Activated B cell treated with CpG ODN at 0.5 μM for 24 hours (primary cell): ENCODE measurements around the gene TMCO5A. TPM values are rescaled to one million over a fixed set of nuclear protein-coding genes. Genes with fewer than 3 reads are reported as not detected.
"Not testable (repeated sequence)": the region's sequence is repeated elsewhere in the genome, so short reads cannot be mapped to it uniquely, and the experiment has no call there.

Source experiments
- ATAC-seq: fragments of 200-7000 bp; cut with Tn5 transposase; one replicate; pipeline ENCODE4 v1.10.0; 2021; ENCODE audit warnings: low read depth, mild to moderate bottlenecking, moderate library complexity
- CTCF ChIA-PET: fragments of 350-600 bp; sonication (Branson Sonifier 250); formaldehyde crosslinking; loops from one replicate; lab custom pipeline; 2021; ENCODE audit warnings: antibody characterized with exemption; lab: Charles Lee
- POLR2A ChIA-PET: fragments of 350-600 bp; sonication (Branson Sonifier 250); formaldehyde crosslinking; loops from one replicate; lab custom pipeline; 2021; ENCODE audit warnings: antibody characterized with exemption; lab: Charles Lee
- DNase-seq: peaks from one replicate; pipeline ENCODE4 v3.0.0; 2022
- H3K27ac Mint-ChIP-seq: one replicate; pipeline ENCODE4 v1.8.0; 2020; ENCODE audit warnings: mixed read lengths
- H3K27me3 Mint-ChIP-seq: one replicate; pipeline ENCODE4 v1.8.0; 2021; ENCODE audit warnings: mixed read lengths
- H3K36me3 Mint-ChIP-seq: one replicate; pipeline ENCODE4 v1.8.0; 2021; ENCODE audit warnings: low read depth, mixed read lengths
- H3K4me1 Mint-ChIP-seq: one replicate; pipeline ENCODE4 v1.8.0; 2021; ENCODE audit warnings: mixed read lengths
- H3K4me3 Mint-ChIP-seq: one replicate; pipeline ENCODE4 v1.8.0; 2020; ENCODE audit warnings: mild to moderate bottlenecking, mixed read lengths
- H3K9me3 Mint-ChIP-seq: one replicate; pipeline ENCODE4 v1.8.0; 2020; ENCODE audit warnings: mixed read lengths
- CTCF ChIP-seq: fragments of 200-600 bp; IDR thresholded peaks from one replicate; pipeline ENCODE4 v1.8.0; 2022; ENCODE audit warnings: antibody characterized with exemption, mild to moderate bottlenecking
- intact Hi-C: fragments of 100-400 bp; cut with micrococcal nuclease; formaldehyde crosslinking; loops from one replicate; pipeline ENCODE4 v1.15.1; 2024
- total RNA-seq: library from RNA; stranded (reverse); gene quantifications from 2 replicates; pipeline ENCODE4 v1.2.3, GENCODE V29; 2022

TMCO5A gene
- total RNA-seq, 1 donor from 2014 or later: not detected

- Mint-ChIP-seq H3K36me3 (no peaks in the 10 kb centered on the region), H3K9me3 (no peaks in the 10 kb centered on the region), H3K27ac (no peak overlapping the region), H3K27me3 (peaks cover 3% of the 10 kb centered on the region), H3K4me1 (no peaks in the 10 kb centered on the region), H3K4me3 (no peak overlapping the region)
- intact Hi-C loops: no loop called here
- no peak for DNase-seq
- no peak for TF ChIP-seq CTCF
- POLR2A ChIA-PET: no interaction called here
- no peak for ATAC-seq
- CTCF ChIA-PET: no interaction called here
Measured at GRCh38 chr15:37932549-37932948, 1.9 kb upstream of the TMCO5A start.

- CTCF ChIA-PET: no interaction called here
- H3K4me1 Mint-ChIP-seq: no peaks in the 10 kb centered on the region
- intact Hi-C loops: no loop called here
- no peak for ATAC-seq
- DNase-seq: no peak
- no peak overlapping the region for H3K27ac Mint-ChIP-seq
- no peaks in the 10 kb centered on the region for H3K9me3 Mint-ChIP-seq
- no peak overlapping the region for H3K4me3 Mint-ChIP-seq
- no peak for TF ChIP-seq CTCF
- H3K36me3 Mint-ChIP-seq: no peaks in the 10 kb centered on the region
- POLR2A ChIA-PET: no interaction called here
- H3K27me3 Mint-ChIP-seq: peaks cover 3% of the 10 kb centered on the region
Measured at GRCh38 chr15:37933666-37934065, 774 bp upstream of the TMCO5A start.

DNA sequence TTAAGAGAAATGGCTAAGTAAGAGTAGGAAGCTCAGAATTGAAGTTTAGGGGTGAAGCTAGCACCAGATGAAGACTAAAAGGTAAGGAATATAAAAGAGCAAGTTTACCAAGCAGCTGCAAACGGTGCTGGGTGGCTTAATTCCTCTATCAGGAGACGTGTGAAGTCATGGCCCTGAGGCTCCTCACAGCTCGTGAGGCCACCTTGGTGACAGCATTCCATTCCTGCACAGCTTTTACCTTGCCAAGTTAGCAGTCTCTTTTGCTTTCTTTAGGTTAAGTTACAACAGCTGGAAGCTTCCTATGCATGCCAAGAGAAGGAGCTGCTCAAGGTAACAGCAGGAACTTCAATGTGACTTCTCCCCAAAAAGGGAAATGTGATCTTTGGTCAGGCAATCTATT, 6.4 kb downstream of the TMCO5A start:
- ChIA-PET POLR2A (no interaction called here), CTCF (no interaction called here)
- DNase-seq (no peak), ATAC-seq (no peak)
- intact Hi-C loops: no loop called here
- no peak overlapping the region for H3K27ac Mint-ChIP-seq
- no peaks in the 10 kb centered on the region for H3K4me1 Mint-ChIP-seq
- H3K9me3 Mint-ChIP-seq: peaks cover 3% of the 10 kb centered on the region
- no peaks in the 10 kb centered on the region for H3K36me3 Mint-ChIP-seq
- TF ChIP-seq CTCF: no peak
- peaks cover 3% of the 10 kb centered on the region for H3K27me3 Mint-ChIP-seq
- no peak overlapping the region for H3K4me3 Mint-ChIP-seq

- TF ChIP-seq CTCF: no peak
- ATAC-seq (no peak), DNase-seq (no peak)
- H3K27me3 Mint-ChIP-seq: no peaks in the 10 kb centered on the region
- intact Hi-C loops: no loop called here
- no peak overlapping the region for H3K4me3 Mint-ChIP-seq
- CTCF ChIA-PET: no interaction called here
- H3K27ac Mint-ChIP-seq: no peak overlapping the region
- POLR2A ChIA-PET: no interaction called here
- no peaks in the 10 kb centered on the region for H3K36me3 Mint-ChIP-seq
- H3K4me1 Mint-ChIP-seq: no peaks in the 10 kb centered on the region
- H3K9me3 Mint-ChIP-seq: peaks cover 6% of the 10 kb centered on the region
Measured at GRCh38 chr15:37941779-37942178, 7.3 kb downstream of the TMCO5A start.

DNA sequence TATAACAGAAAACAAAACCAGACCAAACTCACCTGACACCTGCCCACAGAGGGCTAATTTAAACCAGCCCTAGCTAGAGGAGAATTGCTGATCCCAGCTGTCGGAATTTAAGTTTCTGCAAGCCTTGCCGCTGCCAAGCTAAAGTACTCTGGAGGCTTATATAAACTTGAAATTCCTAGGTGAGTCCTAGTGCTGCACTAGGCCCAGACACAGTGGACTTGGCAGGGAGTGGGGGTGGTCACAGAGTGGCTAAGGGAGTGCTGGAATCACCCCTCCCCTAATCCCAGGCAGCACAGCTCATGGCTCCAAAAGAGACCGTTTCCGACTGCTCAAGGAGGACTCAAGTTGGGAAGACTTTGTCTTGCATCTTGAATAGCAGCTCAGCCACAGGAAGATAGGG, 17.6 kb downstream of the TMCO5A start:
- ChIA-PET POLR2A (no interaction called here), CTCF (no interaction called here)
- H3K4me1 Mint-ChIP-seq: no peaks in the 10 kb centered on the region
- no peaks in the 10 kb centered on the region for H3K36me3 Mint-ChIP-seq
- no peak overlapping the region for H3K27ac Mint-ChIP-seq
- DNase-seq (no peak), ATAC-seq (no peak)
- H3K4me3 Mint-ChIP-seq: no peak overlapping the region
- no peaks in the 10 kb centered on the region for H3K9me3 Mint-ChIP-seq
- peaks cover 16% of the 10 kb centered on the region for H3K27me3 Mint-ChIP-seq
- intact Hi-C loops: no loop called here
- TF ChIP-seq CTCF: no peak

DNA sequence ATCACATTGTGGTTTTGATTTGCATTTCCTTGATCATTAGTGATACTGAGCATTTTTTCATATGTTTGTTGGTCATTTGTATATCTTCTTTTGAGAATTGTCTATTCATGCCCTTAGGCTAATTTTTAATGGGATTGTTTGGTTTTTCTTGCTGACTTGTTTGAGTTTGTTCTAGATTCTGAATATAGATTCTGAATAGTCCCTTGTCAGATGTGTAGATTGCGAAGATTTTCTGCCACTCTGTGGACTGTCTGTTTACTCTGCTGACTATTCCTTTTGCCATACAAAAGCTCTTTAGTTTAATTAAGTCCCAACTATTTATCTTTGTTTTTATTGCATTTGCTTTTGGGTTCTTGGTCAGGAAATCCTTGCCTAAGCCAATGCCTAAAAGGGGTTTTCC, 26.3 kb downstream of the TMCO5A start:
- intact Hi-C loops, H3K27ac Mint-ChIP-seq, H3K9me3 Mint-ChIP-seq, CTCF ChIA-PET, DNase-seq, H3K36me3 Mint-ChIP-seq, ATAC-seq, H3K4me3 Mint-ChIP-seq, H3K4me1 Mint-ChIP-seq, H3K27me3 Mint-ChIP-seq, POLR2A ChIA-PET: not testable (repeated sequence)
